Adipose tissue (tissue), 3 donors: Measurements from ENCODE around the gene MNX1. TPM values are rescaled to one million over a fixed set of nuclear protein-coding genes. Genes with fewer than 3 reads are reported as not detected.

Experiments
- H3K27ac ChIP-seq: one replicate; pipeline ENCODE4 v1.5.1; 2013; ENCODE audit warnings: low read depth, low read length
- WGBS, 3 donors: extraction: QIAGEN DNeasy Blood & Tissue Kit; methylation state at CpG; one replicate each; pipeline ENCODE4 v1.1.7; 2013; 5-methylcytosine and 5-hydroxymethylcytosine counted together
- polyA plus RNA-seq, 3 donors: library from polyadenylated mRNA; stranded (reverse); fragments of 200-250 nt; gene quantifications; one replicate each; pipeline ENCODE4 v1.2.3, GENCODE V29; 2013
- donor health status: healthy with polysubstance abuse.
- donor health status: Bipolar disorder and iron deficiency.
- donor health status: healthy.

The MNX1 gene
- polyA plus RNA-seq, 3 donors, result 0.11 to 6.4 (median 0.13) TPM

- WGBS, 3 donors, result 39 to 50% (median 41%) methylated on average over 32 of the region's 32 CpGs
- H3K27ac ChIP-seq, result no peak overlapping the region
Observed at GRCh38 chr7:156993021-156993924, 17.2 kb downstream of the MNX1 start.

- H3K27ac ChIP-seq, result no peak overlapping the region
- 89 to 92% (median 89%) methylated on average over 25 of the region's 25 CpGs for WGBS, 3 donors
Observed at GRCh38 chr7:156989766-156990535, 20.5 kb downstream of the MNX1 start.

GRCh38 chr7:156988343-156989185 lies 21.9 kb downstream of the MNX1 start:
- WGBS, 3 donors, result 63 to 73% (median 69%) methylated on average over 25 to 27 of the region's 27 CpGs
- no peak overlapping the region for H3K27ac ChIP-seq

- no peak overlapping the region for H3K27ac ChIP-seq
- 90 to 96% (median 90%) methylated on average over 8 of the region's 8 CpGs for WGBS, 3 donors
Observed at GRCh38 chr7:156986378-156986777, 24.1 kb downstream of the MNX1 start.

DNA sequence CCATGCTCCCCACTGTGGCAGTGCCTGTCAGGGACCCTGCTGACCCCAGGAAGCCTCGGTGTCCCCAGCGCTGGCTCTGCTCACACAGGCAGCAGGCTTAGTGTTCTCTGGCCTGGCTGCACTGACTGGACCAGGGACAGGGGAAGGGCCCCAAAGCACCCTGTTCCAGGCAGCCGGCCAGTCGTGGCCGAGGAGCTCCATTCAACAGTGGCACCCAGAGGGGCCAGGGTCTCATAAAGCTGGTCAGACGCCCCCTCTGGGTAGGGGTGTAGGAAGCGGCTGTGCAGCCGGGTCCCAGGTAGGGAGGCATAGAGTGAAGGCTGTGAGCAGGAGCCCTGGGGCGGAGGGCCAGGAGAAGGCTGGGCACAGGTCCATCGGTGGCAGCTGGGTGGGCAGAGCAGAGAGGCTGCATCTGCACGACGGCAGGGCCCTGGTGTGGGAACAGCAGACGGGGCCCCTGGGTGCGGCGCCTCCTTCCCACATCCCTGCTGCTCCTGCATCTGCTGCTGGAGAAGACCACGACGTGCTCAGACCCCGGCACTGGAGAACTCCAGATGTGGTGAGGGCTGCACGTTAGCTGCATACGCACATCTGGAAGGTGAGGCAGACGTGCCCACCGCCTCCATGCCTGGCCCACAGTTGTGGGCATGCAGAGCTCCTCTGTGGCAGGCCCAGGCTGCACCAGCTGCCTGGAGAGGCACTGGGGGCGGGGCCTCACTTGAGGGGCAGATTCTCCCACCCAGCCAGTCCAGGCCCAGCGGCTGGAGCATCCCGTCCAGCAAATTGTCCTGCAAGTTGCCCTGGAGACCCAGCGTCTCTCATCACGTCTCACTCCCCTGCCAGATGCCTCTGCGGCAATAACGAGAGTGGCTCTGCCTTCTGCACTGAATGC lies 25.1 kb downstream of the MNX1 start:
- no peak overlapping the region for H3K27ac ChIP-seq
- WGBS, 3 donors, result 87 to 90% (median 89%) methylated on average over 29 of the region's 29 CpGs

DNA sequence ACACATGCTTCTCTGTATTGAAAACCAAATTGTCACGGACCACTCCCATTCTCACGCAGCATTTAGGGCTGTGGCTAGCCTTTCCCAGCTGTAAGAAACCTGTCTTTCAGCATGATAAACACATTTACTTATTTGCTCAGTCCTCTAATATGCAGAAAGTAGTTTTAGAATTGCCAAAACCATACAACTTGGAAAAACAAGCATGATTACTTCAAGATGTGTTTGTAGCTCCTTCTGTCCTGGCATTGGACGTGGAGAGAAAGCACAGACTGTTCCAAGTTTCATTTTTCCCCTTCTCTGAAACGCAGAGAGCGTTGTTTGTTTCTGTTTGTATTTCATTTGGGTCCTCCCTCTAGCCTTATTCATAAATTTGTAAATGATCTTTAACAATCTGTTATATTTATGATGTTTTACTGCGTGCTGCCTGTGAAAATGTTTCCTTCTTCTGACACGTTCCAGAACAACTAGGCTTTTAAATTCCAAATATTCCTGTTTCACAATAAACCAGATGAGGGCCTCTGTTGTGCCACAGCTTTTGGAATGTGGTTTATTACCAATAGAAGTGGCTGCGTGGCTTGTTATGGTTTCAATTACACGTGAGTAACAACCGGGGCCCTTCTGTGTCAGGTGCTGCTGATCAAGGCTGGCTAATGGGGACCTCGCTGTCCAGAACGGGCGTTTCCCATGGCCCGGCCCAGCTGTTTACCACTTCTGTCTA lies 26.1 kb downstream of the MNX1 start:
- no peak overlapping the region for H3K27ac ChIP-seq
- WGBS, 3 donors, result 54 to 68% (median 60%) methylated on average over 14 of the region's 14 CpGs

- H3K27ac ChIP-seq, result no peak overlapping the region
- WGBS, 3 donors, result 93 to 94% (median 94%) methylated on average over 4 of the region's 4 CpGs
Observed at GRCh38 chr7:156979711-156980110, 30.8 kb downstream of the MNX1 start.

- H3K27ac ChIP-seq, result no peak overlapping the region
- WGBS, 3 donors, result 91 to 96% (median 91%) methylated on average over 1 of the region's 1 CpG
Observed at GRCh38 chr7:156979007-156979606, 31.4 kb downstream of the MNX1 start.

DNA sequence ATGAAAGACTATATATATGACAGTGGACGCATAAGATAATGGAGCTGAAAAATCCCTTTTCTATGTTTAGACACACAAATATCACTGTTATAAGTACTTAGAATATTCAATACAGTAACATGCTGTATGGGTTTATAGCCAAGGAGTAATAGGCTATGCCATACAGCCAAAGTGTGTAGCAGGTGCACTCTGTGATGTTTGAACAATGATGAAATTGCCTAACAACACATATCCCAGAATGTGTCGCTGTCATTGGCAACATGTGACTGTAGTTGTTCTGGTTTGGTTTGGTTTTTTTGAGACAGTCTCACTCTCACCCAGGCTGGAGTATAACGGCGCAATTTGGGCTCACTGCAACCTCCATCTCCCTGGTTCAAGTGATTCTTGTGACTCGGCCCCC lies 34.8 kb downstream of the MNX1 start:
- 90 to 97% (median 96%) methylated on average over 5 of the region's 5 CpGs for WGBS, 3 donors
- no peak overlapping the region for H3K27ac ChIP-seq

GRCh38 chr7:156969972-156970420 lies 40.5 kb downstream of the MNX1 start:
- 56 to 80% (median 67%) methylated on average over 3 of the region's 3 CpGs for WGBS, 3 donors

GRCh38 chr7:156968183-156968582 lies 42.3 kb downstream of the MNX1 start:
- H3K27ac ChIP-seq, result no peak overlapping the region
- 91 to 97% (median 95%) methylated on average over 27 of the region's 27 CpGs for WGBS, 3 donors

More at GRCh38 chr7:156969972-156970420, 40.5 kb downstream of the MNX1 start:
- no peak overlapping the region for H3K27ac ChIP-seq

DNA sequence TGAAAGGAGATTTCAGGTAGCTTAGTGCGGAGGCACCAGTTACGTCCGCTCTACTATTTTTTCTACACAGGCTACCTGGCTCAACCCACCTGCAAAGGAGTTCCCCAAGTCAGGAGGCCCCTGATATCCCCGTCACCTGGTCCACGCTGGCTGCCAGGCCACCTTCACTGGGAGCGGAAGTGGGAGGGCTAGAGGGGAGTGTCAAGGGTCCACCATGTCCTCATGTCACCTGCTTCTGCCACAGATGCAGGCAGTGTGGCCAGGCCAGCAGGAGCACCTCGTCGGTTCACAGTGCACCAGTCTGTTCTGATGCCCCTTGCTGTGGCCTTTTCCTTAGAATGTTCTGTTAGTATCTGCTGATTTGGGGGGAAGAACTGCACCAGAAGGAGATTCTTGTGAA lies 44.1 kb downstream of the MNX1 start:
- H3K27ac ChIP-seq, result no peak overlapping the region

DNA sequence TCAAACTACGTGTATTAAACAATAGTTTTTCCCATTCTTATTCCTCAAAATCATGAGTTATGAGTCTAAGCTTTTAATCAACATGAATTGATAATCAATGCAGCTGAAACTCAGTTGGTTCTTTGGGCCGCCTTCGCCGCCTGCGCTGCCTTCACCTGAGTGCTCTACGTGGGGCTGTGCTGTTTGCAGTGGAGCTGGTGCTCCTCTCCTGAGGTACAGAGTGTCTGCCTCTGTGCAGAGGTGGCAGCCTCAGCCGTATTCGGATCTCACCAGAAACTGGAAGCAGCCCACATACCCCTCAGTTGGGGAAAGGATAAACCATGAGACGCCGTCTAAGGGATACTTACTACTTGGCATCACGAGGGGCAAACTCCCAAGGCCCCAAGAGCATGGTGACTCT lies 45.5 kb downstream of the MNX1 start:
- no peak overlapping the region for H3K27ac ChIP-seq
- WGBS, 3 donors, result 94 to 96% (median 96%) methylated on average over 11 of the region's 11 CpGs

More for the DNA sequence above, 44.1 kb downstream of the MNX1 start:
- WGBS, 3 donors, result 93 to 95% (median 95%) methylated on average over 8 of the region's 8 CpGs

DNA sequence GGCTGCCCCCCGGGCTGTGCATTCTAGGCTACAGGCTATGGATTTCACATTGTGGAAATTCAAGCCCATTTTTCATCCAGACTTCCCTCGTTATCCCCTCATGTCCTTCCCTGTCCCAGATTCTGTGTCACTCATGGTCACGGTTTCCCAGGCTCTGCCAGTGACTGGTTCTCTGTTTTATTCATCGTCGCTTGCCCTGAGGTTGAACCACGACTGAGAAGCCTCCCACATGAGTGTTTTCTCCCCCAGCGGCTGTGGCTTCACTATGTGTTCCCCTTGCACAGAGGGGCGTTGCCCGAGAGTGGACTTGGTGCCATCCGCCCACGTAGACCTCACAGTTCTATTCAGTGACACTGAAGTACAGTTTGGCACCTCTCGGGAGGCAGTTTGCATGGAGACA lies 47.0 kb downstream of the MNX1 start:
- 87 to 91% (median 90%) methylated on average over 12 of the region's 12 CpGs for WGBS, 3 donors
- no peak overlapping the region for H3K27ac ChIP-seq

DNA sequence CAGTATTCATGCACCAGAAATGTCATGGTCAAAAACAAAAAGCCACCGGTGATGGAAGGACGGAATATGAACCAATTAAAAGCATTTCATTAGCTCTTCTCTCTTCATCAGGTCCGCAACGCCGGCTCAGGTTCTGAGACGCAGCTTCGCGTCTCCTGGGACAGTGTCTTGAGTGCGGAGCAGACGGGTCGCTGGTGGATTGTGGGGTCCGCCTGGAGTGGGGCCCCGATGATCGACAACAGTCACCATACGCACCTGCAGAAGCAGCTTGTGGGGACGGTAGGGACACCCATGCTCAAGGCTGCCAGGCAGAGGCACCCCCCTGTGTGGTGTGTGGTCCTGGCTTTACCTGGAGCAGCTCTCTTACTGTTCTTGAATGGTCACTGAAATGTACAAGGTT lies 47.6 kb downstream of the MNX1 start:
- no peak overlapping the region for H3K27ac ChIP-seq
- 95 to 97% (median 97%) methylated on average over 16 of the region's 16 CpGs for WGBS, 3 donors

DNA sequence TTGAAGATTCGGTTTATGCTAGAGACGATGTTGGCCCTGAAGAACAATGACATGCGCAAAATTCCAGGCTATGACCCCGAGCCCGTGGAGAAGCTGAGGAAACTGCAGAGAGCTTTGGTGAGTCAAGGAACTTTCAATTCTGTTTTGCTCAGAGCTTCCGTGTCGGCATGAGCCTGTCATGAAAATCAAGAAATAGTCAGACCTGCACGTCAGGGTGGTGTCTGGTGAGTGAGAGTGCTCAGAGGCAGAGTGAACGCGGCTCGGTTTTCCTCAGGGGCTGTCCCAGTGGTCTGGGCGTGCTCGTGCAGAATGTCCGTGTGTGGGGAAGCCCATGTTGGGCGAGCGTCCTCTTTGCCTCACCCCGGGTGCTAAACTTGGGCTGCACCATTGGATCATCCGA lies 48.3 kb downstream of the MNX1 start:
- WGBS, 3 donors, result 94 to 96% (median 96%) methylated on average over 18 of the region's 18 CpGs
- H3K27ac ChIP-seq, result no peak overlapping the region

- WGBS, 3 donors, result 76 to 93% (median 85%) methylated on average over 2 of the region's 2 CpGs
- H3K27ac ChIP-seq, result no peak overlapping the region
Observed at GRCh38 chr7:156956727-156957126, 53.7 kb downstream of the MNX1 start.
